ENCODE data around the gene NPPA. TPM values are rescaled to one million over a fixed set of nuclear protein-coding genes. Genes with fewer than 3 reads are reported as not detected.

Gene NPPA
- total and polyA plus RNA-seq, 9 of the 15 experiments (the other 6 are each of a cell fraction or from before 2014, with no cell fraction given), result not detected

GRCh38 chr1:11858968-11859871 lies 11.6 kb upstream of the NPPA start (continued):
- TF ChIP-seq CTCF (IDR thresholded peaks at IDR 0.05 in 2 of 3, conservative IDR thresholded peaks at IDR 0.05 in 1 of 3; ENCODE audit: insufficient read depth in 2 of 3, low read depth in 1 of 3, low read length in 3 of 3) (peak; percentile 60 to 79 (median 69)), DNMT1 (IDR thresholded peaks at IDR 0.05) (no peak), TCF7L2 (IDR thresholded peaks at IDR 0.05; ENCODE audit: low read depth, low read length) (no peak), BCL6 (CRISPR knock-in tag; IDR thresholded peaks at IDR 0.05) (no peak), RNF2 (IDR thresholded peaks at IDR 0.05) (no peak), ATF6 (CRISPR knock-in tag; IDR thresholded peaks at IDR 0.05) (peak; percentile 97), TCF15 (CRISPR knock-in tag; IDR thresholded peaks at IDR 0.05) (no peak), CEBPB (tag; IDR thresholded peaks at IDR 0.05) (no peak), ELF2 (CRISPR knock-in tag; IDR thresholded peaks at IDR 0.05) (no peak), CREB3L1 (IDR thresholded peaks at IDR 0.05; ENCODE audit: borderline replicate concordance, low read depth) (no peak), SMARCC2 (IDR thresholded peaks at IDR 0.05; ENCODE audit: low read depth) (no peak), L3MBTL2 (IDR thresholded peaks at IDR 0.05) (no peak), CREM (IDR thresholded peaks at IDR 0.05; ENCODE audit: low read depth) (peak; percentile 69), AFF4 (CRISPR knock-in tag; IDR thresholded peaks at IDR 0.05) (peak; percentile 99), GABPA (tag; conservative IDR thresholded peaks at IDR 0.05; ENCODE audit: low read depth) (no peak), TCFL5 (CRISPR knock-in tag; conservative IDR thresholded peaks at IDR 0.05) (no peak), CEBPG (CRISPR knock-in tag; IDR thresholded peaks at IDR 0.05) (no peak), CEBPG (tag; conservative IDR thresholded peaks at IDR 0.05 in 1 of 2, IDR thresholded peaks at IDR 0.05 in 1 of 2) (no peak)

Data from K562 (cell line).